Ovary (tissue), 3 donors: Measurements from ENCODE around the gene OR4D1.

Experiments
- CTCF ChIP-seq, 3 donors: fragments of 450-650 bp in 2 of 3; fragments of 200-600 bp in 1 of 3; IDR thresholded peaks; one replicate each; pipeline versions ENCODE4 v1.5.1 to v1.8.0; 2016 to 2022; ENCODE audit warnings: antibody characterized with exemption in 3 of 3, mild to moderate bottlenecking in 1 of 3
- EP300 ChIP-seq: sonication (generic); formaldehyde crosslinking; IDR thresholded peaks from one replicate; pipeline ENCODE4 v1.6.1; 2017; ENCODE audit warnings: antibody characterized with exemption
- POLR2A ChIP-seq: fragments of 450-650 bp; IDR thresholded peaks from one replicate; pipeline ENCODE4 v1.6.1; 2017; ENCODE audit warnings: antibody characterized with exemption, mild to moderate bottlenecking, moderate library complexity
- donor health status: DM: no; HTN: no; CAD: no.

GRCh38 chr17:58158181-58158580 lies 10.0 kb downstream of the OR4D1 start:
- TF ChIP-seq POLR2A (no peak), CTCF (IDR thresholded peaks at IDR 0.05) (no peak), EP300 (no peak)
